Renal pelvis (tissue), 4 donors: ENCODE results near the gene PGLYRP4. TPM values are rescaled to one million over a fixed set of nuclear protein-coding genes. Genes with fewer than 3 reads are reported as not detected.
"Not testable (repeated sequence)": the region's sequence is repeated elsewhere in the genome, so short reads cannot be mapped to it uniquely, and the experiment has no call there.

Experiments
- DNase-seq: peaks from one replicate; pipeline ENCODE4 v3.0.0-alpha.2; 2013
- polyA plus RNA-seq, 3 donors: library from polyadenylated mRNA; unstranded; fragments of 120-200 nt; gene quantifications; one replicate each; pipeline ENCODE4 v1.2.1, GENCODE V29; 2013; ENCODE audit not compliant: insufficient read length in 3 of 3

Gene PGLYRP4
- polyA plus RNA-seq, 3 donors = not detected

- no peak for DNase-seq
Measured at GRCh38 chr1:153357076-153357852, 8.6 kb upstream of the PGLYRP4 start.

- DNase-seq = no peak
Measured at GRCh38 chr1:153356392-153357075, 7.9 kb upstream of the PGLYRP4 start.

GRCh38 chr1:153355445-153356071 lies 6.9 kb upstream of the PGLYRP4 start:
- DNase-seq = no peak

DNA sequence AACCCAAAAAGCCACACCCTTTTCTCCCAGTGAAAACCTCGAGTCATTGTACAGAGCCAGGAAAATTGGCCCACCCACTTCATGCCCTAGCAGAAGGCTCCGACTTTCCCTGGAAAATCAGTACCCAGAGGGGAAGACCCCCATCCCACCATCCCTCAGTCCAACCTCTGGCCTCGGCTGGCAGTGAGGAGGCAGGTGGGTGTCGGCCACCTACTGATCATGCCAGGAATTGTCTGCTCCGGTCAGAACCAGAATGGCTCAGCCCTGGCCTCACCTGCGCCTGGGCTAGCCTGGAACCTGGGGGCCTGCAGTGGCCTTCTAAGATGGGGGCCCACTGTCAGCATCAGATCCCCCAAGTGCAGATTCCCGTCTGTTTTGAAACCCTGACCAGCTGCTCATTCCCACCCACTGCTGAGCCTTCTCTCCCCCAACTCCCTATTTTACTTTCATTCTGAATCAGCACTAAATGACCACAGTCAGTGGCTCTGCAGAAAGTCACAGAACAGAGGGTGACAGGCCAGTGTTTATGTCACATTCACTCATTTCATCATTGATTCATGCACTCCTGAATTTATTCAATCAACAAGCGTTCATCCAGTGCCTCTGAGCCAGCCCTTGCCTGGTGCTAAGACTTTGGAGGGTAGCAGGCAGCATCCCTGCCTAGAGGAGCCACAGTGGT lies 6.0 kb upstream of the PGLYRP4 start:
- no peak for DNase-seq

DNA sequence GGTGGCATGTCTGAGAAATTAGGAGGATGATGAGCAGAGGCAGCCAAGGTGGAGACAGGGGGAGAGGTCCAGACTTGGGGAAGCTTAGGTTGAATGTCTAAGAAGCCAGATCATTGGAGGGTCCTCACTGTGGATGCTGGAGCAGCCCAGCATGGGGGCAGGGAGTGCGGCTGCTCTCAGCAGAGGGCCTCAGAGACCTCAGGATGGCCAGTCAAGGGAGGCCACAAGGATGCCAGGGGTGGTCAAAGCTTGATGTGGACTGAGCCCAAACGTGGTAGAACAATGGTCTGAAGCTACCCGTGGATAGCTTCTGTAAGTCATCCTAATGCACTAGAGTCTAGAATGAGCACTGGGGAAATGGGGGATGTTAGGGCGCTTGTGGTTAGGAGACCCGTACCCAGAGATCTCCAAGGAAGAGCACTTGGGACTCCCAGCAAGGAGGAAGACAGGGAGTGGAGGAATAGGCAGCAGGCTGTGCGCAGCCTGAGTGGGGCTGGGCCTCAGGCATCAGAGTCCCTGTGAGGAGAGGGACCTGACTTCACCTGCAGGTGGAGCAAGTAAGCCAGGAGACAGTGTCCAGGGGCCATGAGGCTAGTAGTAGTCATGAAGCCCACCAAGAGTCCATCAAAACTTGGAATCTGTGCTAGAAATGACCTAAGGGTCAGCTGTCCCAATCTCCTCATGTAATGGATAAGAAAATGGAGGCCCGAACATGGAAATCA lies 4.7 kb upstream of the PGLYRP4 start:
- DNase-seq = no peak

- peak; percentile 46 for DNase-seq
Measured at GRCh38 chr1:153352523-153352922, 3.9 kb upstream of the PGLYRP4 start.

DNA sequence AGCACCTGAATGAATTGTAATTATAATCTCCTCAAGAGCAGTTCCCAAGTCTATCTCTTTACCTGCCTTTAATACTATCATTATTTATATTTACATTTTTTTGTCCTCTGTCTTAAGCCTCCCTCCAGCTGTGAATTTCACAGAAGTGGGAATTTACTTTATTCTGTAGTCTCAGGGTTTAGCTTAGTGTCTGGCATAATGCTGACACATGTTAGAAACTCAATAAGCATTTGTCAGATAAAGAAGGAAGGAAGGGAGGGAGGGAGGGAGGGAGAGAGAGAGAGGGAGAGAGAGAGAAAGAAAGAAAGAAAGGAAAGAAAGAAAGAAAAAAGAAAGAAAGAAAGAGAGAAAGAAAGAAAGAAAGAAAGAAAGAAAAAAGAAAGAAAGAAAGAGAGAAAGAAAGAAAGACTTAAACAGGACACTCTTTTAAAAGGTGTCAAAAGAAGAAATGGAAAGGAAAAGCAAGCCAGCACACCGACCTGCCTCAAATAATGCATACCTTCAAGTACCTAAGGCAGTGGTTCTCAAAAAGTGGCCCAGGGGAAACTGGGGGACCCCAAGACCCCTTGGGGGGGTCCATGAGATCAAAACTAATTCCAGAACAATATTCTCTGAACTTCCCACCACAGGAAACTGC lies 1.8 kb upstream of the PGLYRP4 start:
- no peak for DNase-seq

- no peak for DNase-seq
Measured at GRCh38 chr1:153349363-153350320, 1.0 kb upstream of the PGLYRP4 start.

- no peak for DNase-seq
Measured at GRCh38 chr1:153347856-153348255, 785 bp downstream of the PGLYRP4 start.

GRCh38 chr1:153347049-153347448 lies 1.6 kb downstream of the PGLYRP4 start:
- DNase-seq = not testable (repeated sequence)

GRCh38 chr1:153346077-153346723 lies 2.4 kb downstream of the PGLYRP4 start:
- DNase-seq = no peak

GRCh38 chr1:153345187-153346076 lies 3.2 kb downstream of the PGLYRP4 start:
- DNase-seq = no peak

DNA sequence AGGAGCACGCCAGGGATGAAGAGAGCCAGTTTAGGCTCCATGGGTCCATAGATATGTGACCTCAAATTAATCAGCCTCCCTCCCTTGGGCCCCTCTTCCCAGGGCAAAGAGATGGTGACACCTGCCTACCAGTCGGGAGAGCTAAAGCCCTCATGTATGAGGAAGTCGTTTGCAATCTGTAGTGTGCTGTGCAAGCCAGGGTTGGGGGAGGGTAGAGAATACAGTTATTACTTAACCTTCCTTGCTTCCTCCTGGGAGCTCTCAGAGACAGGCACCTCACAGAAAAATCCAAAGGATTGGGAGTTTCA lies 4.0 kb downstream of the PGLYRP4 start:
- no peak for DNase-seq

GRCh38 chr1:153343811-153344717 lies 4.6 kb downstream of the PGLYRP4 start:
- no peak for DNase-seq

GRCh38 chr1:153343040-153343681 lies 5.5 kb downstream of the PGLYRP4 start:
- DNase-seq = no peak

- DNase-seq = no peak
Measured at GRCh38 chr1:153342178-153342577, 6.5 kb downstream of the PGLYRP4 start.

GRCh38 chr1:153341431-153341934 lies 7.2 kb downstream of the PGLYRP4 start:
- no peak for DNase-seq
